GM21717 (cell line): Measurements from ENCODE around the gene PRUNE2.

Source experiments
- ATAC-seq: cut with Tn5 transposase; IDR thresholded peaks from one replicate; pipeline ENCODE4 v1.9.1; 2021; ENCODE audit warnings: mild to moderate bottlenecking, moderate library complexity; ENCODE audit not compliant: unreplicated experiment

Gene PRUNE2

GRCh38 chr9:76638001-76638400 is 267.9 kb downstream of the PRUNE2 start:
- ATAC-seq, result no peak

- ATAC-seq, result no peak
Measured at GRCh38 chr9:76637416-76637815, 268.5 kb downstream of the PRUNE2 start.

- no peak for ATAC-seq
Measured at GRCh38 chr9:76634356-76635054, 271.4 kb downstream of the PRUNE2 start.

- no peak for ATAC-seq
Measured at GRCh38 chr9:76630916-76631315, 275.0 kb downstream of the PRUNE2 start.

GRCh38 chr9:76629205-76629990 is 276.5 kb downstream of the PRUNE2 start:
- no peak for ATAC-seq

- no peak for ATAC-seq
Measured at GRCh38 chr9:76628155-76628554, 277.8 kb downstream of the PRUNE2 start.

- no peak for ATAC-seq
Measured at GRCh38 chr9:76626980-76627379, 278.9 kb downstream of the PRUNE2 start.

- no peak for ATAC-seq
Measured at GRCh38 chr9:76626141-76626540, 279.8 kb downstream of the PRUNE2 start.

GRCh38 chr9:76624391-76625048 is 281.4 kb downstream of the PRUNE2 start:
- peak; percentile 92 for ATAC-seq

GRCh38 chr9:76620996-76621395 is 284.9 kb downstream of the PRUNE2 start:
- no peak for ATAC-seq

GRCh38 chr9:76620581-76620980 is 285.3 kb downstream of the PRUNE2 start:
- ATAC-seq, result no peak

GRCh38 chr9:76619640-76620039 is 286.3 kb downstream of the PRUNE2 start:
- ATAC-seq, result no peak

GRCh38 chr9:76619197-76619596 is 286.7 kb downstream of the PRUNE2 start:
- ATAC-seq, result no peak

GRCh38 chr9:76618762-76619161 is 287.2 kb downstream of the PRUNE2 start:
- no peak for ATAC-seq

- ATAC-seq, result no peak
Measured at GRCh38 chr9:76617497-76618175, 288.3 kb downstream of the PRUNE2 start.

- no peak for ATAC-seq
Measured at GRCh38 chr9:76616780-76617179, 289.1 kb downstream of the PRUNE2 start.

GRCh38 chr9:76615177-76615603 is 290.7 kb downstream of the PRUNE2 start:
- no peak for ATAC-seq

- no peak for ATAC-seq
Measured at GRCh38 chr9:76613974-76614373, 291.9 kb downstream of the PRUNE2 start.

GRCh38 chr9:76613150-76613781 is 292.6 kb downstream of the PRUNE2 start:
- ATAC-seq, result no peak

GRCh38 chr9:76610011-76610352 is 295.9 kb downstream of the PRUNE2 start:
- ATAC-seq, result no peak
